OCI-LY7 (cell line): ENCODE results near the gene TMC1.

ENCODE experiments used
- EZH2phosphoT487 ChIP-seq: fragments of 200-600 bp; sonication (generic); IDR thresholded peaks from 2 replicates; pipeline ENCODE4 v1.6.1; 2018; ENCODE audit warnings: low read depth, borderline replicate concordance, mild to moderate bottlenecking, mixed run types, antibody characterized with exemption, low read length, moderate library complexity, mixed read lengths
- TF ChIP-seq, protein P1 (sequence below): fragments of 200-600 bp; sonication (generic); conservative IDR thresholded peaks from 2 replicates; pipeline ENCODE4 v1.5.1; 2014; ENCODE audit warnings: mild to moderate bottlenecking, antibody characterized with exemption, low read length, moderate library complexity, mixed read lengths

DNA sequence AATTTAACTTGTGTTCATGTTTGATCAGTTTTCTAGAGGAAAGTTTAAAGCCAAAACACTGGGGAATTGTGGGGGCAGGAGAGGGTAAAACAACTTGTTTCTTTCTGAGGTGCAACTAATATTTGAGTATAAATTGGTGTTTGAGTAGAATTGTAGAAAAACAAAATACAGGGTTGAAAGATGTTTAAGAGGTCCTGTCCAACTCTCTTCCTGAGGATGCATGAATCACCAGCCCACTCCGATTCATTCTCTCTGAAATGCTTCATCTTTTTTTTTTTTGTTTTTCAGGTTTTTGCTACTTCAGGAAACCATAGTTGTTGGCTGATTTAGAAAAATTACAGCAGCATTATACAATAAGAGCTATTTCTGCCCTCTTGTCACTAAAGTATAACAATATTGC lies 42.4 kb upstream of the TMC1 start:
- TF ChIP-seq, protein P1, sequence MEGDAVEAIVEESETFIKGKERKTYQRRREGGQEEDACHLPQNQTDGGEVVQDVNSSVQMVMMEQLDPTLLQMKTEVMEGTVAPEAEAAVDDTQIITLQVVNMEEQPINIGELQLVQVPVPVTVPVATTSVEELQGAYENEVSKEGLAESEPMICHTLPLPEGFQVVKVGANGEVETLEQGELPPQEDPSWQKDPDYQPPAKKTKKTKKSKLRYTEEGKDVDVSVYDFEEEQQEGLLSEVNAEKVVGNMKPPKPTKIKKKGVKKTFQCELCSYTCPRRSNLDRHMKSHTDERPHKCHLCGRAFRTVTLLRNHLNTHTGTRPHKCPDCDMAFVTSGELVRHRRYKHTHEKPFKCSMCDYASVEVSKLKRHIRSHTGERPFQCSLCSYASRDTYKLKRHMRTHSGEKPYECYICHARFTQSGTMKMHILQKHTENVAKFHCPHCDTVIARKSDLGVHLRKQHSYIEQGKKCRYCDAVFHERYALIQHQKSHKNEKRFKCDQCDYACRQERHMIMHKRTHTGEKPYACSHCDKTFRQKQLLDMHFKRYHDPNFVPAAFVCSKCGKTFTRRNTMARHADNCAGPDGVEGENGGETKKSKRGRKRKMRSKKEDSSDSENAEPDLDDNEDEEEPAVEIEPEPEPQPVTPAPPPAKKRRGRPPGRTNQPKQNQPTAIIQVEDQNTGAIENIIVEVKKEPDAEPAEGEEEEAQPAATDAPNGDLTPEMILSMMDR, result no peak
- no peak for TF ChIP-seq EZH2phosphoT487
